CD4-positive, alpha-beta T cell (primary cell): ENCODE measurements around the gene SHKBP1. TPM values are rescaled to one million over a fixed set of nuclear protein-coding genes. Genes with fewer than 3 reads are reported as not detected.

ENCODE experiments used
- ATAC-seq: fragments of 200-7000 bp; cut with Tn5 transposase; one replicate; pipeline ENCODE4 v1.10.0; 2022; ENCODE audit warnings: mild to moderate bottlenecking; ENCODE audit not compliant: poor library complexity
- CTCF ChIA-PET: fragments of 350-600 bp; sonication (Branson Sonifier 250); formaldehyde crosslinking; loops from one replicate; lab custom pipeline; 2021; ENCODE audit warnings: antibody characterized with exemption, inconsistent platforms; lab: Charles Lee
- POLR2A ChIA-PET: fragments of 350-600 bp; sonication (Branson Sonifier 250); formaldehyde crosslinking; loops from one replicate; lab custom pipeline; 2021; ENCODE audit warnings: antibody characterized with exemption, inconsistent platforms; lab: Charles Lee
- DNase-seq, 14 experiments: peaks; one replicate each; pipeline ENCODE4 v3.0.0-alpha.2; 2013 to 2020; ENCODE audit warnings: mixed read lengths in 2 of 14
- H3K27ac ChIP-seq, 2 donors: one replicate each; pipeline versions ENCODE4 v1.5.1 to v1.7.0; 2013; ENCODE audit warnings: low read length in 2 of 2, low read depth in 1 of 2, mild to moderate bottlenecking in 1 of 2
- H3K27me3 ChIP-seq, 2 experiments: 1 replicate in 1 of 2; 2 replicates in 1 of 2; pipeline versions ENCODE4 v1.6.1 to v1.7.0; 2013; ENCODE audit warnings: low read length in 2 of 2, control low read depth in 1 of 2, mild to moderate bottlenecking in 1 of 2, moderate library complexity in 1 of 2; ENCODE audit not compliant: insufficient read depth in 2 of 2, control insufficient read depth in 1 of 2
- H3K36me3 ChIP-seq: one replicate; pipeline ENCODE4 v1.6.1; 2013; ENCODE audit warnings: low read length, control low read depth; ENCODE audit not compliant: insufficient read depth
- H3K4me1 ChIP-seq: one replicate; pipeline ENCODE4 v1.6.1; 2013; ENCODE audit warnings: low read length, control low read depth; ENCODE audit not compliant: insufficient read depth
- H3K4me3 ChIP-seq: one replicate; pipeline ENCODE4 v1.5.1; 2013; ENCODE audit warnings: mild to moderate bottlenecking, low read length, moderate library complexity
- H3K9me3 ChIP-seq, 2 experiments: 1 replicate in 1 of 2; 2 replicates in 1 of 2; pipeline versions ENCODE4 v1.6.1 to v1.7.0; 2013; ENCODE audit warnings: low read length in 2 of 2, mild to moderate bottlenecking in 2 of 2, control low read depth in 1 of 2, moderate library complexity in 1 of 2; ENCODE audit not compliant: control insufficient read depth in 1 of 2, insufficient read depth in 1 of 2
- H3K27ac Mint-ChIP-seq: one replicate; pipeline ENCODE4 v1.8.0; 2020; ENCODE audit warnings: mixed read lengths
- H3K27me3 Mint-ChIP-seq: one replicate; pipeline ENCODE4 v1.8.0; 2021; ENCODE audit warnings: mixed read lengths
- H3K36me3 Mint-ChIP-seq: one replicate; pipeline ENCODE4 v1.8.0; 2021; ENCODE audit warnings: low read depth, mixed read lengths
- H3K4me1 Mint-ChIP-seq: one replicate; pipeline ENCODE4 v1.8.0; 2021; ENCODE audit warnings: low read depth, mixed read lengths
- H3K4me3 Mint-ChIP-seq: one replicate; pipeline ENCODE4 v1.8.0; 2020; ENCODE audit warnings: mild to moderate bottlenecking, mixed read lengths
- H3K9me3 Mint-ChIP-seq: one replicate; pipeline ENCODE4 v1.8.0; 2020; ENCODE audit warnings: mixed read lengths
- CTCF ChIP-seq: fragments of 200-600 bp; IDR thresholded peaks from one replicate; pipeline ENCODE4 v1.8.0; 2022; ENCODE audit warnings: antibody characterized with exemption, mild to moderate bottlenecking
- intact Hi-C, 2 experiments: fragments of 100-400 bp; cut with DNase I in 1 of 2; cut with micrococcal nuclease in 1 of 2; formaldehyde crosslinking; loops; one replicate each; pipeline versions ENCODE4 v1.15.1 to v1.9.0; 2023 to 2025; cut with DNase I, micrococcal nuclease
- total RNA-seq, 174 experiments: library from RNA in 2 of 174; stranded (reverse) in 2 of 174; gene quantifications; one replicate each; pipeline ENCODE4 v1.2.3 and lab custom pipeline; 2021 to 2026

The SHKBP1 gene
- total RNA-seq, 2 experiments from 2014 or later, result 82.5 to 92.9 TPM

- DNase-seq (peak in 3 of 14 experiments; percentile 54 to 70 (median 57)), ATAC-seq (no peak)
- CTCF ChIA-PET, result interaction anchor here (2.1 to 2.6 kb wide), 3 partner anchors 35 to 59 kb away, joined by 9 to 20 read pairs (median 13); no protein-coding TSS in a partner anchor
- no peaks in the 10 kb centered on the region for H3K36me3 ChIP-seq
- Mint-ChIP-seq H3K9me3 (no peaks in the 10 kb centered on the region), H3K4me3 (peak overlapping the region; percentile 75), H3K36me3 (no peaks in the 10 kb centered on the region), H3K27me3 (peaks cover 56% of the 10 kb centered on the region), H3K4me1 (peaks cover 67% of the 10 kb centered on the region), H3K27ac (no peak overlapping the region)
- peaks cover 84% of the 10 kb centered on the region for H3K4me1 ChIP-seq
- H3K4me3 ChIP-seq, result no peak overlapping the region
- H3K9me3 ChIP-seq, result peaks cover 0 to 7% of the 10 kb centered on the region in 2 experiments
- no peak for TF ChIP-seq CTCF
- peaks cover 39 to 55% of the 10 kb centered on the region in 2 experiments for H3K27me3 ChIP-seq
- H3K27ac ChIP-seq, result no peak overlapping the region
- POLR2A ChIA-PET, result interaction anchor here (1.0 to 1.2 kb wide), 2 partner anchors 11 to 14 kb away, joined by 4 read pairs; no protein-coding TSS in a partner anchor
- intact Hi-C loops, result loop anchor here in 1 of 2 experiments (2.0 kb wide), 1 partner anchor 59 kb away; no protein-coding TSS in a partner anchor
Observed at GRCh38 chr19:40599331-40599901, 22.7 kb downstream of the SHKBP1 start.

- Histone ChIP-seq H3K36me3 (no peaks in the 10 kb centered on the region), H3K9me3 (peaks cover 0 to 7% of the 10 kb centered on the region in 2 experiments), H3K4me1 (peaks cover 84% of the 10 kb centered on the region), H3K27ac (no peak overlapping the region), H3K4me3 (no peak overlapping the region), H3K27me3 (peaks cover 39 to 55% of the 10 kb centered on the region in 2 experiments)
- Mint-ChIP-seq H3K27me3 (peaks cover 53% of the 10 kb centered on the region), H3K4me3 (peak overlapping the region; percentile 75), H3K9me3 (no peaks in the 10 kb centered on the region), H3K4me1 (peaks cover 67% of the 10 kb centered on the region), H3K27ac (no peak overlapping the region), H3K36me3 (no peaks in the 10 kb centered on the region)
- peak in 1 of 14 experiments; percentile 43 for DNase-seq
- ChIA-PET CTCF (interaction anchor here (1.2 to 2.6 kb wide), 4 partner anchors 16 to 59 kb away, joined by 7 to 20 read pairs (median 11); no protein-coding TSS in a partner anchor), POLR2A (interaction anchor here (1.0 to 1.2 kb wide), 2 partner anchors 10 to 13 kb away, joined by 4 read pairs; no protein-coding TSS in a partner anchor)
- ATAC-seq, result no peak
- TF ChIP-seq CTCF, result no peak
- intact Hi-C loops, result loop anchor here (2.0 to 5.0 kb wide), 6 partner anchors 33 to 313 kb away; partner anchors contain the start of genes BLVRB (in 2 of the 2), SPTBN4 (in 2 of the 2) and AKT2 (in 1 of the 2)
Observed at GRCh38 chr19:40599902-40600569, 23.4 kb downstream of the SHKBP1 start.

- CTCF ChIA-PET, result interaction anchor here (1.2 to 3.9 kb wide), 4 partner anchors 9 to 34 kb away, joined by 7 to 37 read pairs (median 14); no protein-coding TSS in a partner anchor
- DNase-seq (no peak), ATAC-seq (no peak)
- Histone ChIP-seq H3K4me3 (no peak overlapping the region), H3K27me3 (peaks cover 39 to 55% of the 10 kb centered on the region in 2 experiments), H3K36me3 (no peaks in the 10 kb centered on the region), H3K4me1 (peaks cover 88% of the 10 kb centered on the region), H3K9me3 (peaks cover 0 to 7% of the 10 kb centered on the region in 2 experiments), H3K27ac (no peak overlapping the region)
- Mint-ChIP-seq H3K4me3 (peak overlapping the region; percentile 67), H3K27ac (no peak overlapping the region), H3K4me1 (peaks cover 70% of the 10 kb centered on the region), H3K9me3 (no peaks in the 10 kb centered on the region), H3K36me3 (no peaks in the 10 kb centered on the region), H3K27me3 (peaks cover 53% of the 10 kb centered on the region)
- intact Hi-C loops, result loop anchor here (5.0 kb wide), 5 partner anchors 33 to 313 kb away; partner anchors contain the start of genes BLVRB (in 2 of the 2), SPTBN4 (in 2 of the 2) and AKT2 (in 1 of the 2)
- POLR2A ChIA-PET, result interaction anchor here (0.6 to 1.0 kb wide), 2 partner anchors 12 to 52 kb away, joined by 3 to 4 read pairs; no protein-coding TSS in a partner anchor
- no peak for TF ChIP-seq CTCF
Observed at GRCh38 chr19:40600570-40601133, 24.0 kb downstream of the SHKBP1 start.
